Liver (tissue), 9 donors: Measurements from ENCODE around the gene SOD1. TPM values are rescaled to one million over a fixed set of nuclear protein-coding genes. Genes with fewer than 3 reads are reported as not detected.

Source experiments
- DNase-seq: peaks from one replicate; pipeline ENCODE4 v3.0.0-alpha.2; 2017; ENCODE audit warnings: low spot score
- H3K27ac ChIP-seq, 2 donors: one replicate each; pipeline ENCODE4 v1.7.0; 2013; ENCODE audit warnings: inconsistent platforms in 2 of 2, low read length in 2 of 2, control low read depth in 1 of 2, low read depth in 1 of 2, mild to moderate bottlenecking in 1 of 2
- H3K27me3 ChIP-seq, 4 donors: one replicate each; pipeline versions ENCODE4 v1.6.1 to v1.7.0; 2013; ENCODE audit warnings: low read length in 3 of 4, inconsistent platforms in 1 of 4, mild to moderate bottlenecking in 1 of 4, moderate library complexity in 1 of 4; ENCODE audit not compliant: control insufficient read depth in 4 of 4, insufficient read depth in 4 of 4
- H3K36me3 ChIP-seq, 4 donors: one replicate each; pipeline versions ENCODE4 v1.6.1 to v1.7.0; 2013; ENCODE audit warnings: low read length in 3 of 4, mild to moderate bottlenecking in 3 of 4, low read depth in 1 of 4, moderate library complexity in 1 of 4; ENCODE audit not compliant: control insufficient read depth in 4 of 4, insufficient read depth in 3 of 4
- H3K4me1 ChIP-seq, 4 donors: one replicate each; pipeline versions ENCODE4 v1.6.1 to v1.7.0; 2013; ENCODE audit warnings: low read length in 3 of 4, mild to moderate bottlenecking in 3 of 4, moderate library complexity in 1 of 4; ENCODE audit not compliant: control insufficient read depth in 4 of 4, insufficient read depth in 4 of 4
- H3K4me3 ChIP-seq, 3 donors: one replicate each; pipeline versions ENCODE4 v1.6.1 to v1.7.0; 2013; ENCODE audit warnings: low read length in 3 of 3, control low read depth in 1 of 3, low read depth in 1 of 3, mild to moderate bottlenecking in 1 of 3
- H3K9ac ChIP-seq, 2 donors: one replicate each; pipeline ENCODE4 v1.7.0; 2013; ENCODE audit warnings: low read length in 2 of 2, mild to moderate bottlenecking in 2 of 2, moderate library complexity in 2 of 2, control low read depth in 1 of 2, low read depth in 1 of 2
- H3K9me3 ChIP-seq, 4 donors: one replicate each; pipeline versions ENCODE4 v1.6.1 to v1.7.0; 2013; ENCODE audit warnings: low read length in 3 of 4; ENCODE audit not compliant: control insufficient read depth in 4 of 4
- ATF3 ChIP-seq: IDR thresholded peaks from 2 replicates; pipeline ENCODE4 v1.6.1; 2016; ENCODE audit warnings: antibody characterized with exemption
- EGR1 ChIP-seq, 2 donors: IDR thresholded peaks; 2 replicates each; pipeline ENCODE4 v1.6.1; 2016 to 2018; ENCODE audit warnings: antibody characterized with exemption in 2 of 2, low read depth in 2 of 2
- FOXA1 ChIP-seq: IDR thresholded peaks from 2 replicates; pipeline ENCODE4 v1.6.1; 2016; ENCODE audit warnings: antibody characterized with exemption
- FOXA2 ChIP-seq: IDR thresholded peaks from 2 replicates; pipeline ENCODE4 v1.6.1; 2016; ENCODE audit warnings: antibody characterized with exemption
- GABPA ChIP-seq, 2 donors: IDR thresholded peaks in 1 of 2; conservative IDR thresholded peaks in 1 of 2; 2 replicates each; pipeline ENCODE4 v1.6.1; 2016; ENCODE audit warnings: antibody characterized with exemption in 2 of 2, mild to moderate bottlenecking in 1 of 2, moderate library complexity in 1 of 2
- HNF4A ChIP-seq, 2 donors: conservative IDR thresholded peaks; 2 replicates each; pipeline ENCODE4 v1.6.1; 2016; ENCODE audit warnings: antibody characterized with exemption in 2 of 2, mild to moderate bottlenecking in 2 of 2
- HNF4G ChIP-seq: IDR thresholded peaks from 2 replicates; pipeline ENCODE4 v1.6.1; 2016; ENCODE audit warnings: antibody characterized with exemption
- JUND ChIP-seq, 2 donors: IDR thresholded peaks; 2 replicates each; pipeline ENCODE4 v1.6.1; 2016; ENCODE audit warnings: antibody characterized with exemption in 2 of 2
- MAX ChIP-seq: IDR thresholded peaks from 2 replicates; pipeline ENCODE4 v1.6.1; 2016; ENCODE audit warnings: antibody characterized with exemption
- RAD21 ChIP-seq, 2 donors: IDR thresholded peaks; 2 replicates each; pipeline ENCODE4 v1.6.1; 2016; ENCODE audit warnings: antibody characterized with exemption in 2 of 2, mild to moderate bottlenecking in 2 of 2
- REST ChIP-seq: IDR thresholded peaks from 2 replicates; pipeline ENCODE4 v1.6.1; 2016; ENCODE audit warnings: antibody characterized with exemption, mild to moderate bottlenecking
- RXRA ChIP-seq, 2 donors: IDR thresholded peaks; 2 replicates each; pipeline ENCODE4 v1.6.1; 2017 to 2018; ENCODE audit warnings: antibody characterized with exemption in 2 of 2, mild to moderate bottlenecking in 1 of 2
- SP1 ChIP-seq: IDR thresholded peaks from 2 replicates; pipeline ENCODE4 v1.6.1; 2018; ENCODE audit warnings: antibody characterized with exemption, mild to moderate bottlenecking
- TAF1 ChIP-seq: conservative IDR thresholded peaks from 2 replicates; pipeline ENCODE4 v1.6.1; 2016; ENCODE audit warnings: antibody characterized with exemption, mild to moderate bottlenecking
- YY1 ChIP-seq: IDR thresholded peaks from 2 replicates; pipeline ENCODE4 v1.6.1; 2016; ENCODE audit warnings: antibody characterized with exemption, mild to moderate bottlenecking
- ZBTB33 ChIP-seq: IDR thresholded peaks from 2 replicates; pipeline ENCODE4 v1.6.1; 2016; ENCODE audit warnings: antibody characterized with exemption
- WGBS: extraction: QIAGEN DNeasy Blood & Tissue Kit; methylation state at CpG from one replicate; pipeline ENCODE4 v1.1.7; 2013; 5-methylcytosine and 5-hydroxymethylcytosine counted together
- polyA plus RNA-seq, 2 donors: library from polyadenylated mRNA; stranded (reverse) in 1 of 2; unstranded in 1 of 2; fragments of 200-250 nt in 1 of 2; fragments of >200 nt in 1 of 2; fragmentation: Nextera tagmentation in 1 of 2; extraction: Ambion mirVana in 1 of 2; gene quantifications; one replicate each; pipeline versions ENCODE4 v1.2.1 to v1.2.3, GENCODE V29; 2013 to 2015
- total RNA-seq, 2 donors: library from RNA; depleted of rRNA; stranded (reverse); fragments of >200 nt; gene quantifications; one replicate each; pipeline ENCODE4 v1.2.3, GENCODE V29; 2014
- donor health status: healthy.
- donor health status: healthy.
- donor health status: healthy.
- donor health status: healthy.
- donor health status: healthy.

The SOD1 gene
- total and polyA plus RNA-seq, 4 donors: 129 to 1,258 (median 658) TPM

GRCh38 chr21:31707499-31707898 is 48.0 kb downstream of the SOD1 start:
- H3K4me3 ChIP-seq: no peak overlapping the region
- H3K27me3 ChIP-seq: no peaks in the 10 kb centered on the region
- H3K4me1 ChIP-seq: peaks cover 13 to 28% (median 15%) of the 10 kb centered on the region in 4 donors
- no peaks in the 10 kb centered on the region for H3K9me3 ChIP-seq
- H3K9ac ChIP-seq: no peak overlapping the region
- peaks cover 0 to 9% (median 0%) of the 10 kb centered on the region in 4 donors for H3K36me3 ChIP-seq
- TF ChIP-seq JUND (IDR thresholded peaks at IDR 0.05) (no peak), ATF3 (no peak), GABPA (IDR thresholded peaks at IDR 0.05 in 1 of 2, conservative IDR thresholded peaks at IDR 0.05 in 1 of 2) (no peak), REST (no peak)
- no peak overlapping the region for H3K27ac ChIP-seq
- DNase-seq: no peak

GRCh38 chr21:31708541-31708940 is 49.0 kb downstream of the SOD1 start:
- Histone ChIP-seq H3K36me3 (no peaks in the 10 kb centered on the region), H3K27ac (no peak overlapping the region), H3K4me3 (no peak overlapping the region), H3K9ac (no peak overlapping the region), H3K9me3 (no peaks in the 10 kb centered on the region), H3K27me3 (no peaks in the 10 kb centered on the region), H3K4me1 (peaks cover 14 to 33% (median 15%) of the 10 kb centered on the region in 4 donors)
- no peak for TF ChIP-seq ATF3
- TF ChIP-seq RXRA (IDR thresholded peaks at IDR 0.05): no peak
- TF ChIP-seq JUND (IDR thresholded peaks at IDR 0.05): no peak
- TF ChIP-seq YY1: no peak
- TF ChIP-seq FOXA1: no peak
- no peak for DNase-seq
- 72% methylated on average over 1 of the region's 1 CpG for WGBS

GRCh38 chr21:31710586-31710985 is 51.1 kb downstream of the SOD1 start:
- no peak overlapping the region for H3K4me3 ChIP-seq
- 32% methylated on average over 1 of the region's 1 CpG for WGBS
- no peak overlapping the region for H3K9ac ChIP-seq
- TF ChIP-seq ZBTB33: peak; percentile 29
- peak; percentile 9 for TF ChIP-seq SP1
- no peak for TF ChIP-seq TAF1
- no peak for TF ChIP-seq MAX
- TF ChIP-seq RXRA (IDR thresholded peaks at IDR 0.05): peak in 1 of 2 donors; percentile 16
- no peak for TF ChIP-seq RAD21 (IDR thresholded peaks at IDR 0.05)
- TF ChIP-seq REST: peak; percentile 28
- no peak for TF ChIP-seq GABPA (IDR thresholded peaks at IDR 0.05 in 1 of 2, conservative IDR thresholded peaks at IDR 0.05 in 1 of 2)
- TF ChIP-seq EGR1 (IDR thresholded peaks at IDR 0.05; ENCODE audit: low read depth in 2 of 2): no peak
- TF ChIP-seq JUND (IDR thresholded peaks at IDR 0.05): peak in 1 of 2 donors; percentile 60
- peak; percentile 66 for TF ChIP-seq FOXA2
- TF ChIP-seq HNF4G: no peak
- peak; percentile 54 to 56 for TF ChIP-seq HNF4A (conservative IDR thresholded peaks at IDR 0.05)
- DNase-seq: no peak
- no peaks in the 10 kb centered on the region for H3K9me3 ChIP-seq
- peak overlapping the region in 1 of 2 donors; percentile 60 for H3K27ac ChIP-seq
- no peaks in the 10 kb centered on the region for H3K27me3 ChIP-seq
- H3K36me3 ChIP-seq: no peaks in the 10 kb centered on the region
- H3K4me1 ChIP-seq: peaks cover 14 to 33% (median 15%) of the 10 kb centered on the region in 4 donors
